GM19035 (cell line): Measurements from ENCODE around the gene EMC8.
A peak's percentile ranks its signal among the peaks of the same experiment; 100 is the strongest.
"Not testable (repeated sequence)": the region's sequence is repeated elsewhere in the genome, so short reads cannot be mapped to it uniquely, and the experiment has no call there.

Experiments
- ATAC-seq: cut with Tn5 transposase; IDR thresholded peaks from one replicate; pipeline ENCODE4 v1.9.1; 2021; ENCODE audit not compliant: unreplicated experiment

EMC8 gene

GRCh38 chr16:85812811-85813700, 13.7 kb upstream of the EMC8 start:
- no peak for ATAC-seq

- ATAC-seq: no peak
Observed at GRCh38 chr16:85812031-85812807, 12.9 kb upstream of the EMC8 start.

GRCh38 chr16:85810742-85811115, 11.4 kb upstream of the EMC8 start:
- ATAC-seq: no peak

GRCh38 chr16:85810097-85810741, 10.9 kb upstream of the EMC8 start:
- ATAC-seq: no peak

- ATAC-seq: no peak
Observed at GRCh38 chr16:85809645-85810044, 10.3 kb upstream of the EMC8 start.

GRCh38 chr16:85808926-85809325, 9.6 kb upstream of the EMC8 start:
- no peak for ATAC-seq

GRCh38 chr16:85808104-85808503, 8.8 kb upstream of the EMC8 start:
- not testable (repeated sequence) for ATAC-seq

GRCh38 chr16:85807340-85807739, 8.0 kb upstream of the EMC8 start:
- ATAC-seq: not testable (repeated sequence)

- ATAC-seq: no peak
Observed at GRCh38 chr16:85806539-85806938, 7.2 kb upstream of the EMC8 start.

GRCh38 chr16:85805442-85806045, 6.2 kb upstream of the EMC8 start:
- ATAC-seq: no peak

- no peak for ATAC-seq
Observed at GRCh38 chr16:85803570-85803969, 4.2 kb upstream of the EMC8 start.

- ATAC-seq: no peak
Observed at GRCh38 chr16:85800321-85800669, 951 bp upstream of the EMC8 start.

GRCh38 chr16:85798901-85799496, 345 bp downstream of the EMC8 start:
- peak; percentile 26 for ATAC-seq

GRCh38 chr16:85798283-85798776, 1.0 kb downstream of the EMC8 start:
- no peak for ATAC-seq

GRCh38 chr16:85796599-85796998, 2.7 kb downstream of the EMC8 start:
- no peak for ATAC-seq

GRCh38 chr16:85796152-85796551, 3.2 kb downstream of the EMC8 start:
- no peak for ATAC-seq

GRCh38 chr16:85794696-85795095, 4.6 kb downstream of the EMC8 start:
- no peak for ATAC-seq

GRCh38 chr16:85793662-85794298, 5.6 kb downstream of the EMC8 start:
- no peak for ATAC-seq

GRCh38 chr16:85789773-85790172, 9.6 kb downstream of the EMC8 start:
- ATAC-seq: no peak

GRCh38 chr16:85788819-85789218, 10.5 kb downstream of the EMC8 start:
- ATAC-seq: no peak
